ENCODE data around the gene KIAA0232. TPM values are rescaled to one million over a fixed set of nuclear protein-coding genes. Genes with fewer than 3 reads are reported as not detected.
"Not testable (repeated sequence)": the region's sequence is repeated elsewhere in the genome, so short reads cannot be mapped to it uniquely, and the experiment has no call there.

Gene KIAA0232
- total RNA-seq, 1 experiment from 2014 or later, result 15.6 TPM

DNA sequence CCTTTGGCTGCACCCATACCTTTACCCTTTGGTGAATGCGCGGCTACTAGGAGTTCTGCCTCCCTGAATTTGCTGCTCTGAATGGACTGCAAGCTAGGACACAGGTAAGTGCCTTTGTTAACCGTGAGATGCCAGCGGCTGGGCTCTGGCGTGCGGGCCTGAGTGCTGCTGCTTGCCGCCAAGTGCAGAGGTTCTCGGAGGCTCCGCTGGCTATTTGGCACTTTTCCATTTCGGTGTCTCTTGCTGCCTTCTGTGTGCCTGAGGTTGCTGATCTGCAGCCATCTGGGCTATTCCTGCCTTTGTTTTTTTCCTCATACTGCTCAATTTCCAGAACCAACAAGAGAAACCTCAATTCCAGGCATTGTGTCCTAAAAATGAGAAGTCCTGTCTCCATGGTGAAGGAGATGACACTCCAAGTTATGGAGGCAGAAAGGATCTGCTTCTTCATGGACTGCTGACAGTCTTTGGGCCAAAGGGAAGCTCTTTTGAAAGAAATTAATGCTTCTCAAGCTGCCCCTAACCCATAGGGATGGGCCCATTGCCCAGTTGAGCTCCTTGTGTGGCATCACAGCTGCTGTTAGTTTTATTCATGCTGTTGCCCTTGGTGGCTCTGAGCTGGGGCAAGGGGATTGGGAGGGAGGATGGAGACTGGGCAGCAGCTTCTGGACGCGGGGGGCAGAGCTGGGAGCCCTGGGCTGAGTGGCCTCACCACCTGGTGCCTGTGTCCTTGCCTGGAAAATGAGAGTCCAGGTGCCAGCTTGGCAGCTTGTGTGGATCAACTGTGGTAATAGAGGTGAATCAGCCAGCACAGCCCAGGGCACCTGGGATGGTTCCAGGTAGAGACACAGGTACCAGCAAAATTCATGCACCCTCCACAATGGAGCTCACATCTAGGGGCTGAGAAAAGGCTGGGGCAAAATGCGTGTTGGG lies 123.3 kb downstream of the KIAA0232 start:
- TF ChIP-seq, protein P1, sequence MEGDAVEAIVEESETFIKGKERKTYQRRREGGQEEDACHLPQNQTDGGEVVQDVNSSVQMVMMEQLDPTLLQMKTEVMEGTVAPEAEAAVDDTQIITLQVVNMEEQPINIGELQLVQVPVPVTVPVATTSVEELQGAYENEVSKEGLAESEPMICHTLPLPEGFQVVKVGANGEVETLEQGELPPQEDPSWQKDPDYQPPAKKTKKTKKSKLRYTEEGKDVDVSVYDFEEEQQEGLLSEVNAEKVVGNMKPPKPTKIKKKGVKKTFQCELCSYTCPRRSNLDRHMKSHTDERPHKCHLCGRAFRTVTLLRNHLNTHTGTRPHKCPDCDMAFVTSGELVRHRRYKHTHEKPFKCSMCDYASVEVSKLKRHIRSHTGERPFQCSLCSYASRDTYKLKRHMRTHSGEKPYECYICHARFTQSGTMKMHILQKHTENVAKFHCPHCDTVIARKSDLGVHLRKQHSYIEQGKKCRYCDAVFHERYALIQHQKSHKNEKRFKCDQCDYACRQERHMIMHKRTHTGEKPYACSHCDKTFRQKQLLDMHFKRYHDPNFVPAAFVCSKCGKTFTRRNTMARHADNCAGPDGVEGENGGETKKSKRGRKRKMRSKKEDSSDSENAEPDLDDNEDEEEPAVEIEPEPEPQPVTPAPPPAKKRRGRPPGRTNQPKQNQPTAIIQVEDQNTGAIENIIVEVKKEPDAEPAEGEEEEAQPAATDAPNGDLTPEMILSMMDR (IDR thresholded peaks at IDR 0.05; ENCODE audit: unreplicated experiment), result no peak
- ChIA-PET CTCF (interaction anchor here (0.6 to 1.1 kb wide), 4 partner anchors 85 to 178 kb away, joined by 3 to 4 read pairs (median 3); no protein-coding TSS in a partner anchor), POLR2A (interaction anchor here (1.1 to 5.8 kb wide), 2 partner anchors 37 to 81 kb away, joined by 4 to 46 read pairs; no protein-coding TSS in a partner anchor)
- no peak overlapping the region for H3K27ac Mint-ChIP-seq (ENCODE audit: low read depth, unreplicated experiment)
- no peaks in the 10 kb centered on the region for H3K27me3 Mint-ChIP-seq (ENCODE audit: insufficient read depth, unreplicated experiment)
- H3K36me3 Mint-ChIP-seq (ENCODE audit: insufficient read depth, unreplicated experiment), result no peaks in the 10 kb centered on the region
- intact Hi-C loops (cut with micrococcal nuclease), result loop anchor here (5.0 kb wide), 1 partner anchor 82 kb away; no protein-coding TSS in a partner anchor
- BruUV-seq (replicated peaks), result no TSS peak
- no peaks in the 10 kb centered on the region for H3K9me3 Mint-ChIP-seq (ENCODE audit: unreplicated experiment)
- no peak overlapping the region for H3K4me3 Mint-ChIP-seq (ENCODE audit: unreplicated experiment)
- peaks cover 20% of the 10 kb centered on the region for H3K4me1 Mint-ChIP-seq (ENCODE audit: insufficient read depth, unreplicated experiment)
- DNase-seq (ENCODE audit: unreplicated experiment), result no peak

DNA sequence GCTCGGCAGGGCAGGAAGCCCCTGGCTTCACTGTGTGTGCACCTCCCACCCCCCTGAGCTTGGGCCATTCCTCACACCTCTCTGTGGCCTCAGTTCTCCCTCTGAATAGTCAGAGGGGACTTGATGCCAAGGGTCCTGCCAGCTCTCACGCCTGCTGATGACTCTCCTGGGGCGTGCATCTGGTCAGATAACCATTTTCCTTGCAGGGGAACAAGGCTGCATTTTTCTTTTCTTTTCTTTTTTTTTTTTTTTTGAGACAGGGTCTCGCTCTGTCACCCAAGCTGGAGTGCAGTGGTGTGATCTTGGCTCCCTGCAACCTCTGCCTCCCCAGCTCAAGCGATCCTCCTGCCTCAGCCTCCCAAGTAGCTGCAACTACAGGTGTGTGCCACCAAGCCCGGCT lies 124.0 kb downstream of the KIAA0232 start:
- ChIA-PET POLR2A (interaction anchor here (5.8 kb wide), 1 partner anchor 81 kb away, joined by 46 read pairs; no protein-coding TSS in a partner anchor), CTCF (interaction anchor here (0.6 to 1.1 kb wide), 5 partner anchors 33 to 164 kb away, joined by 3 to 6 read pairs (median 3); no protein-coding TSS in a partner anchor)
- intact Hi-C loops (cut with micrococcal nuclease), result loop anchor here (5.0 kb wide), 1 partner anchor 81 kb away; no protein-coding TSS in a partner anchor
- not testable (repeated sequence) for H3K36me3 Mint-ChIP-seq (ENCODE audit: insufficient read depth, unreplicated experiment); H3K4me3 Mint-ChIP-seq (ENCODE audit: unreplicated experiment); DNase-seq (ENCODE audit: unreplicated experiment); BruUV-seq (replicated peaks); H3K27me3 Mint-ChIP-seq (ENCODE audit: insufficient read depth, unreplicated experiment); H3K9me3 Mint-ChIP-seq (ENCODE audit: unreplicated experiment); H3K27ac Mint-ChIP-seq (ENCODE audit: low read depth, unreplicated experiment)
- H3K4me1 Mint-ChIP-seq (ENCODE audit: insufficient read depth, unreplicated experiment), result peaks cover 27% of the 10 kb centered on the region

DNA sequence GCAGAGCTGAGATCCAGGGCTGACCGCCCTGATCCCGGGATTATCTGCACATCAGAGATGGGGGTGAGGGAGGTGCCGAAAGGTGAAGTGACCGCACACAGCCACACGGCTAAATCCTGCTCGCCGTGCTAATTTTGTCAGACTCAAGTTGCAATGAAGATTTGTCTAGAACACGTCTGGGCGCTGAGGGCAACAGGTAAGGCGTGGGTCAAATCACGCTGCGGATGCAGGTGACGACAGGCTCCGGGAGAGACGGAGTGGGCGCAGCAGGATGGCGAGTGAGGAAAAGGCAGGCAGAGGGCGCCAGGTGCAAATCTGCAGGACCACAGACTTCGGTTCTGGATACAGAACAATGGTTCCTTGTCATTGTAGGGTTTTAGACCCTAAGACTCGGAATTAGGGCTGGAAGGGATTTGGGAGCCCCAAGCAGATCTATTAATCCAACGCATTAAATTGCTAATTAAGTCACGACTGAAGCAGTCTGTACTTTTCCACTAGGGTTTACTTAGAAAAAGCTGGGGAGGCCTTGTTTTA lies 125.2 kb downstream of the KIAA0232 start:
- DNase-seq (ENCODE audit: unreplicated experiment), result no peak
- H3K36me3 Mint-ChIP-seq (ENCODE audit: insufficient read depth, unreplicated experiment), result no peaks in the 10 kb centered on the region
- TF ChIP-seq, protein P1 (IDR thresholded peaks at IDR 0.05; ENCODE audit: unreplicated experiment), result peak; percentile 16
- BruUV-seq (replicated peaks), result no TSS peak
- no peak overlapping the region for H3K27ac Mint-ChIP-seq (ENCODE audit: low read depth, unreplicated experiment)
- H3K9me3 Mint-ChIP-seq (ENCODE audit: unreplicated experiment), result no peaks in the 10 kb centered on the region
- H3K4me3 Mint-ChIP-seq (ENCODE audit: unreplicated experiment), result peak overlapping the region; percentile 28
- POLR2A ChIA-PET, result interaction anchor here (0.7 to 5.8 kb wide), 5 partner anchors 10 to 198 kb away, joined by 3 to 46 read pairs (median 5); partner anchors contain the start of gene MRFAP1L1
- CTCF ChIA-PET, result interaction anchor here (1.0 to 2.4 kb wide), 3 partner anchors 12 to 165 kb away, joined by 3 to 5 read pairs (median 3); no protein-coding TSS in a partner anchor
- no peaks in the 10 kb centered on the region for H3K27me3 Mint-ChIP-seq (ENCODE audit: insufficient read depth, unreplicated experiment)
- intact Hi-C loops (cut with micrococcal nuclease), result loop anchor here (5.0 kb wide), 1 partner anchor 80 kb away; no protein-coding TSS in a partner anchor
- H3K4me1 Mint-ChIP-seq (ENCODE audit: insufficient read depth, unreplicated experiment), result peaks cover 29% of the 10 kb centered on the region

DNA sequence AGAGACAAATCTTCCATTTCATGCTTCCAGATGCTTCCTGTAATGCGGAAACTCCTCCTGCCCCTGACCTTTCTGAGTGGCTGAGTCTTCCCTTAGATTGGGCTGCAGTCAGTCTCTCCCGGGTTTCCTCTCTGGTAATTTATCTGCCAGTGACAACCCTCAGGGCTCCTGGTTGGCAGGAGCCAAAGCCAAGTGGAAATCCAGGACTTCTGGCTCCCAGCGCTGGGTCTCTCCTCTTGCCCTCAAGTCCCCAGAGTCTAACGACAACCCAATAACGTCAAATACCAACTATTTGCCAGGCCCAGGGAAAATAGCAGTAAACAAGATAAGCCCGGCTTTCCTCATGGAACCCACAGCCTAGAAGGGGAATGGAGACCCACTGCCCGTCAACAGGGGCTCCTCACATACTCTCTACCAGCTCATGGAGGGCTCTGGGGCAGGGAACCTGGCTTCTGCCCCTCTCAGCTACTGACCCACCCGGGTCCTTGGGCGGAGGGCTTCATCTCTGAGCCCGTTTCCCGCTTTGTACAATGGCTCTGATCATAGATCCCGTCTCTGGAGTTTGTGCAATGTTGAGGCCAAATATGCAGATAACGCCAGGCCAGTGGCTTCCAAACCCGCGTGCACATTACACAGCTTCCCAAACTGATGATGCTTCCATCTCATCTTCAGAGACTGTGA lies 126.0 kb downstream of the KIAA0232 start:
- DNase-seq (ENCODE audit: unreplicated experiment), result no peak
- H3K27me3 Mint-ChIP-seq (ENCODE audit: insufficient read depth, unreplicated experiment), result no peaks in the 10 kb centered on the region
- no peaks in the 10 kb centered on the region for H3K36me3 Mint-ChIP-seq (ENCODE audit: insufficient read depth, unreplicated experiment)
- intact Hi-C loops (cut with micrococcal nuclease), result loop anchor here (1.0 to 5.0 kb wide), 2 partner anchors 79 to 160 kb away; partner anchors contain the start of gene GRPEL1
- peak overlapping the region; percentile 79 for H3K4me3 Mint-ChIP-seq (ENCODE audit: unreplicated experiment)
- no peaks in the 10 kb centered on the region for H3K9me3 Mint-ChIP-seq (ENCODE audit: unreplicated experiment)
- ChIA-PET CTCF (interaction anchor here (0.7 to 2.4 kb wide), 10 partner anchors 13 to 173 kb away, joined by 3 to 6 read pairs (median 4); partner anchors contain the start of gene GRPEL1), POLR2A (interaction anchor here (0.5 to 5.8 kb wide), 15 partner anchors 21 to 1415 kb away, joined by 3 to 46 read pairs (median 5); partner anchors contain the start of genes GRPEL1 and MRFAP1L1)
- TSS peak; percentile 80 for BruUV-seq (replicated peaks)
- H3K27ac Mint-ChIP-seq (ENCODE audit: low read depth, unreplicated experiment), result peak overlapping the region; percentile 77
- H3K4me1 Mint-ChIP-seq (ENCODE audit: insufficient read depth, unreplicated experiment), result peaks cover 29% of the 10 kb centered on the region
- TF ChIP-seq, protein P1 (IDR thresholded peaks at IDR 0.05; ENCODE audit: unreplicated experiment), result no peak
